Choroid plexus epithelial cell (primary cell): ENCODE results near the gene KRTAP9-7.
"Not testable (repeated sequence)": the region's sequence is repeated elsewhere in the genome, so short reads cannot be mapped to it uniquely, and the experiment has no call there.

Source experiments
- DNase-seq: peaks from one replicate; pipeline ENCODE4 v3.0.0-alpha.2; 2010; ENCODE audit warnings: low read depth
- H3K4me3 ChIP-seq: 2 replicates; pipeline ENCODE4 v1.5.1; 2011; ENCODE audit warnings: low read depth, mild to moderate bottlenecking, control low read depth, low read length, moderate library complexity
- TF ChIP-seq, protein P1 (sequence below): conservative IDR thresholded peaks from 2 replicates; pipeline ENCODE4 v1.5.1; 2011; ENCODE audit warnings: low read depth, mild to moderate bottlenecking, control low read depth, inconsistent platforms, low read length, moderate library complexity

The KRTAP9-7 gene, protein sequence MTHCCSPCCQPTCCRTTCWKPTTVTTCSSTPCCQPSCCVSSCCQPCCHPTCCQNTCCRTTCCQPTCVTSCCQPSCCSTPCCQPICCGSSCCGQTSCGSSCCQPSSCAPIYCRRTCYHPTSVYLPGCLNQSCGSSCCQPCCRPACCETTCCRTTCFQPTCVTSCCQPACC

DNA sequence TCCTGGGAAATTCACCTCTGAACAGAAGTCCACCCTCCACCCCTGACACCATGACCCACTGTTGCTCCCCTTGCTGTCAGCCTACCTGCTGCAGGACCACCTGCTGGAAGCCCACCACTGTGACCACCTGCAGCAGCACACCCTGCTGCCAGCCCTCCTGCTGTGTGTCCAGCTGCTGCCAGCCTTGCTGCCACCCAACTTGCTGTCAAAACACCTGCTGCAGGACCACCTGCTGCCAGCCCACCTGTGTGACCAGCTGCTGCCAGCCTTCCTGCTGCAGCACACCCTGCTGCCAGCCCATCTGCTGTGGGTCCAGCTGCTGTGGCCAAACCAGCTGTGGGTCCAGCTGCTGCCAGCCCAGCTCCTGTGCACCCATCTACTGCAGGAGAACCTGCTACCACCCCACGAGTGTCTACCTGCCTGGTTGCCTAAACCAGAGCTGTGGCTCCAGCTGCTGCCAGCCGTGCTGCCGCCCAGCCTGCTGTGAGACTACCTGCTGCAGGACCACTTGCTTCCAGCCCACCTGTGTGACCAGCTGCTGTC, at the start of gene KRTAP9-7:
TSS of gene KRTAP9-7 (plus strand) at position 51 of the 543 bp plus-strand sequence. CDS start at position 51, 0 bp downstream.
- DNase-seq, H3K4me3 ChIP-seq: not testable (repeated sequence)

DNA sequence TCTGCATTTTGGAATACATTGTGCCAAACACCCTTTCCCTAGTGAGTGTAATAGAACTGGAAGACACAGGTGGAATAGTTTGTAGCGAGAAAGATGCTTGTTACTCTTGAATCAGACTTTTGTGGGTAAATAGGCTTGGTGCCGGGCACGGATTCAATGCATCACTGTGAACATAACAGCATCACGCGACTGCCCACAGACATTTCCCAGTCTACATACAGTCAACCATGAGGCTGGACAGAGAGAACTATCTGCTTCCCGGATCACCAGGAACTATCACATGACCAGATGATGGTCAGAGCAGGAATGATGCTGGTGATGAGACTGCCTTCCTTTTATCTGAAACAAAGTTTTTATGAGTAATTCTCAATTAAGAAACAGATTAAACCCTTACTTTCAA, 49.4 kb upstream of the KRTAP9-7 start:
- no peak overlapping the region for H3K4me3 ChIP-seq
- TF ChIP-seq, protein P1, sequence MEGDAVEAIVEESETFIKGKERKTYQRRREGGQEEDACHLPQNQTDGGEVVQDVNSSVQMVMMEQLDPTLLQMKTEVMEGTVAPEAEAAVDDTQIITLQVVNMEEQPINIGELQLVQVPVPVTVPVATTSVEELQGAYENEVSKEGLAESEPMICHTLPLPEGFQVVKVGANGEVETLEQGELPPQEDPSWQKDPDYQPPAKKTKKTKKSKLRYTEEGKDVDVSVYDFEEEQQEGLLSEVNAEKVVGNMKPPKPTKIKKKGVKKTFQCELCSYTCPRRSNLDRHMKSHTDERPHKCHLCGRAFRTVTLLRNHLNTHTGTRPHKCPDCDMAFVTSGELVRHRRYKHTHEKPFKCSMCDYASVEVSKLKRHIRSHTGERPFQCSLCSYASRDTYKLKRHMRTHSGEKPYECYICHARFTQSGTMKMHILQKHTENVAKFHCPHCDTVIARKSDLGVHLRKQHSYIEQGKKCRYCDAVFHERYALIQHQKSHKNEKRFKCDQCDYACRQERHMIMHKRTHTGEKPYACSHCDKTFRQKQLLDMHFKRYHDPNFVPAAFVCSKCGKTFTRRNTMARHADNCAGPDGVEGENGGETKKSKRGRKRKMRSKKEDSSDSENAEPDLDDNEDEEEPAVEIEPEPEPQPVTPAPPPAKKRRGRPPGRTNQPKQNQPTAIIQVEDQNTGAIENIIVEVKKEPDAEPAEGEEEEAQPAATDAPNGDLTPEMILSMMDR = no peak
- no peak for DNase-seq

DNA sequence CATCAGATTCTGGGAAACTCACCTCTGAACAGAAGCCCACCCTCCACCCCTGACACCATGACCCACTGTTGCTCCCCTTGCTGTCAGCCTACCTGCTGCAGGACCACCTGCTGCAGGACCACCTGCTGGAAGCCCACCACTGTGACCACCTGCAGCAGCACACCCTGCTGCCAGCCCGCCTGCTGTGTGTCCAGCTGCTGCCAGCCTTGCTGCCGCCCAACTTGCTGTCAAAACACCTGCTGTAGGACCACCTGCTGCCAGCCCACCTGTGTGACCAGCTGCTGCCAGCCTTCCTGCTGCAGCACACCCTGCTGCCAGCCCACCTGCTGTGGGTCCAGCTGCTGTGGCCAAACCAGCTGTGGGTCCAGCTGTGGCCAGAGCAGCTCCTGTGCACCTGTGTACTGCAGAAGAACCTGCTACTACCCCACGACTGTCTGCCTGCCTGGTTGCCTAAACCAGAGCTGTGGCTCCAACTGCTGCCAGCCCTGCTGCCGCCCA, 48.9 kb upstream of the KRTAP9-7 start, which contains the start of gene KRTAP9-2:
TSS of gene KRTAP9-2 (plus strand) at position 51 of the 498 bp plus-strand sequence. CDS start at position 58, 7 bp downstream.
- DNase-seq, H3K4me3 ChIP-seq: not testable (repeated sequence)

DNA sequence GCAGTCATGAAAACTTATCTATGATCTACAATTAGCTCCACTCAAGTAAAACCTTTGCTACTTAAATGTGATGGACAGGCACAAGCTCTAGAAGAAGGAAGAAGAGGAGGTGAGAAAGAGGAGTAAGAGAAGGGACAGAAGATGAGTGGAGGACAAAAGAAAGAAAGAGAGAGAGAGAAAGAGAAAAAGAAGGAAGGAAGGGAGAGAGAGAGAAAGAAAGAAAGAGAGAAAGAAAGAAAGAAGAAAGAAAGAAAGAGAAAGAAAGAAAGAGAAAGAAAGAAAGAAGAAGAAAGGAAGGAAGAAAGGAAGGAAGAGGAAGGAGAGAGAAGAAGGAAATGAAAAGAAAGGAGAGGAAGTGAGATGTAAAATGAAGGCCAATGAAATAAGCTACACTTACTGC, 45.4 kb upstream of the KRTAP9-7 start:
- TF ChIP-seq, protein P1 = no peak

DNA sequence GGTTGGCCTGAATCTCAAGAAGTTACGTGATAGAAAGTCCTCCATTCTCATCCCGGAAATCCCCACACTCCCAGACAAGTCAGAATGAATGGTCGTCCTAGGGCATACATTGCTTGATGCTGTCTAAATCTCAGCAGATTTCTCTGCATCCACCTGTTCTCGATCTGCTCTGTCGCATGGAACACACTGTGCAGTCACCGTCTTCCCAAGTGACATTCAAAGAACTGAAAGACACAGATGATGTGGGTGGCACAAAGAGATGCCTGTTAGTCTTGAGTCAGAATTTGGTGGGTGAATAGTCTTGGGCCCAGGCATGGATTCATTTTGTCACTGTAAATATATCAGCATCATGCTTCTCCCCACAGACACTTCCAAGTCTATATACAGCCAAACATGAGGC, 43.8 kb upstream of the KRTAP9-7 start:
- DNase-seq = no peak
- TF ChIP-seq, protein P1 = no peak
- no peak overlapping the region for H3K4me3 ChIP-seq

More for the DNA sequence above, 45.4 kb upstream of the KRTAP9-7 start:
- DNase-seq = no peak
- H3K4me3 ChIP-seq = no peak overlapping the region

DNA sequence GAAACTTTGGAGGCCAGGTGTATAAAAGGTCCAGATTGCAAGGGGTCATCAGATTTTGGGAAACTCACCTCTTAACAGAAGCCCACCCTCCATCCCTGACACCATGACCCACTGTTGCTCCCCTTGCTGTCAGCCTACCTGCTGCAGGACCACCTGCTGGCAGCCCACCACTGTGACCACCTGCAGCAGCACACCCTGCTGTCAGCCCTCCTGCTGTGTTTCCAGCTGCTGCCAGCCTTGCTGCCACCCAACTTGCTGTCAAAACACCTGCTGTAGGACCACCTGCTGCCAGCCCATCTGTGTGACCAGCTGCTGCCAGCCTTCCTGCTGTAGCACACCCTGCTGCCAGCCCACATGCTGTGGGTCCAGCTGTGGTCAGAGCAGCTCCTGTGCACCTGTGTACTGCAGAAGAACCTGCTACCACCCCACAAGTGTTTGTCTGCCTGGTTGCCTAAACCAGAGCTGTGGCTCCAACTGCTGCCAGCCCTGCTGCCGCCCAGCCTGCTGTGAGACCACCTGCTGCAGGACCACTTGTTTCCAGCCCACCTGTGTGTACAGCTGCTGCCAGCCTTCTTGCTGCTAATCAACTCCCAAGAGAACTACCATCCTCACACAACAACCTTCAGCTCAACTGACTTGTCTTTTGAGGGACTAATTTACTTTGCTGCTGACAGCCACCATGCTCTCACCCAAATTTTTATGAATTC, 42.9 kb upstream of the KRTAP9-7 start, which contains the start of gene KRTAP9-3:
TSS of gene KRTAP9-3 (plus strand) at position 51 of the 707 bp plus-strand sequence. CDS start at position 104, 53 bp downstream.
- H3K4me3 ChIP-seq, DNase-seq: not testable (repeated sequence)

DNA sequence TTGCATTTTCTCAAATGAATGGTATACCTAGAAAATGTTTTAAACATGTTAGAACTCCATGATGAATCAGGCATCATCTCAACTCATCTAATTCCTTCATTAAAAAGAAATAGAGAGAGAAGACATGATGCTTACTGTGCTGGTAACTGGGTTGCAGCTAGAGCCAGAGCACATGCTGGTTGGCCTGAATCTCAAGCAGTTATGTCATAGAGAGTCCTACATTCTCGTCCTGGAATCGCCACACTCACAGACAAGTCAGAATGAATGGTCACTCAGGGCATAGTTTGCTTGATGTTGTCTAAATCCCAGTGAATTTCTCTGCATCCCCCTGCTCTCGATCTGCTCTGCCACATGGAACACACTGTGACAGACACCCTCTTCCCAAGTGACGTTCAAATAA, 38.4 kb upstream of the KRTAP9-7 start:
- not testable (repeated sequence) for DNase-seq, H3K4me3 ChIP-seq

DNA sequence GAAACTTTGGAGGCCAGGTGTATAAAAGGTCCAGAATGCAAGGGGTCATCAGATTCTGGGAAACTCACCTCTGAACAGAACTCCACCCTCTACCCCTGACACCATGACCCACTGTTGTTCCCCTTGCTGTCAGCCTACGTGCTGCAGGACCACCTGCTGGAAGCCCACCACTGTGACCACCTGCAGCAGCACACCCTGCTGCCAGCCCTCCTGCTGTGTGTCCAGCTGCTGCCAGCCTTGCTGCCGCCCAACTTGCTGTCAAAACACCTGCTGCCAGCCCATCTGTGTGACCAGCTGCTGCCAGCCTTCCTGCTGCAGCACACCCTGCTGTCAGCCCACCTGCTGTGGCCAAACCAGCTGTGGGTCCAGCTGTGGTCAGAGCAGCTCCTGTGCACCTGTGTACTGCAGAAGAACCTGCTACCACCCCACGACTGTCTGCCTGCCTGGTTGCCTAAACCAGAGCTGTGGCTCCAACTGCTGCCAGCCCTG, 37.5 kb upstream of the KRTAP9-7 start, which contains the start of gene KRTAP9-8:
TSS of gene KRTAP9-8 (plus strand) at position 51 of the 489 bp plus-strand sequence. CDS start at position 104, 53 bp downstream.
- not testable (repeated sequence) for DNase-seq, H3K4me3 ChIP-seq

DNA sequence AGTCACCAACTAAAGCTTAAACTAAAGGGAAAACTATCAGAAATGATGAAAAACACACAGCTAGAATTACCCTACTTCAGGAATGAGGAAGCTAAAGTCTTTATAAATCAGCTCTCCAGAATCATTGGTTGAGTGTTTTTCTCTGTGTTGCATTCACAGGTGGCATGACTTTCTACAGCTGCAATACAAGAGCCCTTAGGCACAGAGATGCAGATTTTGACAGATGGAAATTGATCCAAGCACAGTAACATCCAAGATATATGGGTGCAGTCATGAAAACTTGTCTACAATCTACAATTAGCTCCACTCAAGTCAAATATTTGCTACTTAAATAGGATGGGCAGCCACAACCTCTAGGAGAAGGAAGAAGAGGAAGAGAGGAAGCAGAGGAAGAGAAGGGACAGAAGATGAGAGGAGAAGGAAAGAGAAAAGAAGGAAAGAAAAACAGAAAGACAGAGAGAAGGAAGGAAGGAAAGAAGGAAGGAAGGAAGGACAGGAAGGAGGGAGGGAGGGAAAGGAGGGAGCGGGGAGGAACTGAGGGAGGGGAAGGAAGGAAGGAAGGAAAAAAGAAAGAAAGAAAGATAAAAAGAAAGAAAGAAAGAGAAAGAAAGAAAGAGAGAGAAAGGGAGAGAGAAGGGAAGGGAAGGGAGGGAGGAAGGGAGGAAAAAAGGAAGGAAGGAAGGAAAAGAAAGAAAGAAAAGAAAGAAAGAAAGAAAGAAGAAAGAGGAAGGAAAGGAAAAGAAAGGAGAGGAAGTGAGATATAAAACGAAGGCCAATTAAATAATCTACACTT, 28.3 kb upstream of the KRTAP9-7 start:
- DNase-seq, H3K4me3 ChIP-seq: not testable (repeated sequence)

DNA sequence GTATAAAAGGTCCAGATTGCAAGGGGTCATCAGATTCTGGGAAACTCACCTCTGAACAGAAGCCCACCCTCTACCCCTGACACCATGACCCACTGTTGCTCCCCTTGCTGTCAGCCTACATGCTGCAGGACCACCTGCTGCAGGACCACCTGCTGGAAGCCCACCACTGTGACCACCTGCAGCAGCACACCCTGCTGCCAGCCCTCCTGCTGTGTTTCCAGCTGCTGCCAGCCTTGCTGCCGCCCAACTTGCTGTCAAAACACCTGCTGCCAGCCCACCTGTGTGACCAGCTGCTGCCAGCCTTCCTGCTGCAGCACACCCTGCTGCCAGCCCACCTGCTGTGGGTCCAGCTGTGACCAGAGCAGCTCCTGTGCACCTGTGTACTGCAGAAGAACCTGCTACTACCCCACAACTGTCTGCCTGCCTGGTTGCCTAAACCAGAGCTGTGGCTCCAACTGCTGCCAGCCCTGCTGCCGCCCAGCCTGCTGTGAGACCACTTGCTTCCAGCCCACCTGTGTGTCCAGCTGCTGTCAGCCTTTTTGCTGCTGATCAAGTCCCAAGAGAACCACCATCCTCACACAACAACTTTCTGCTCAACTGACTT, 25.8 kb upstream of the KRTAP9-7 start, which contains the start of gene KRTAP9-4:
TSS of gene KRTAP9-4 (plus strand) at position 51 of the 604 bp plus-strand sequence. CDS start at position 85, 34 bp downstream.
- not testable (repeated sequence) for DNase-seq, H3K4me3 ChIP-seq
